GM19324 (cell line): ENCODE data around the gene SUGCT.

ENCODE experiments used
- ATAC-seq: cut with Tn5 transposase; IDR thresholded peaks from one replicate; pipeline ENCODE4 v1.9.1; 2021; ENCODE audit warnings: mild to moderate bottlenecking, moderate library complexity; ENCODE audit not compliant: unreplicated experiment, low FRiP score

SUGCT gene

DNA sequence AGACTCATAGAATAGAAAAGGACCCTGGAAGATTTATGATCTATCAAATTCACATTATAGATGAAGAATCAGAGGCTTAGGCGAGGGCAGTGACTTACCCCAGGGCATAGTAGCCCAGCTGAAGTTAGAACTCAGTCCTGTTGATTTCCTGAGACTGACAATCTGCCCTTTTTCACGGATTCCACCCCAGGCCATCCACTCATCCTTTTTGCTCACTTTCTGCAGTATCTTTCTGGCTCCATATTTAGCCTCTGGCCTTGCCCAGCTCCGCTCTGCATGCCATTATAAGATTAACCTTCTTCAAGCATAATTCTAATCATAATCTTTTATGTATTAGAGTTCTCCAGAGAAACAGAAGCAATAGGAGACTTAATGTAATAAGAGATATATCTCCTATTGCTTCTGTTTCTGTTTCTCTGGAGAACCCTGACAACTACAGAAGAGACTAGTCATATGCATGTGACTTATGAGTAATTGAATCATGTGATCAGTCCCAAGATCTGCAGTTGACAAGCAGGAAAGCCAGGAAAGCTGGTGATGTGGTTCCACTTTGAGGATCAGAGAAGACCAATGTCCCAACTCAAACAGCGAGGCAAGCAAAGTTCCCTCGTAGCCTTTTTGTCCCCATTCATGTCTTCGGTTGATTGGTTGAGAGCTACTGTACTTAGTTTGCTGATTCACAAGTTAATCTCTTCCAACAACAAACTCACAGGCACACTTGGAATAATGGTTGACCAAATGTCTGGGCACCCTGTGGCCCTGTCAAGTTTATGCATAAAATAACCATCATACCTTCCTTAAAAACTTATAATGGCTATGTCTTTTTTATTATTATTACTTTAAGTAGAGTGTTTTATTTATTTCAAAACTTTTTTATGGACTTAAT lies 412.1 kb downstream of the SUGCT start:
- no peak for ATAC-seq

GRCh38 chr7:40549372-40550039 lies 414.7 kb downstream of the SUGCT start:
- ATAC-seq: no peak

DNA sequence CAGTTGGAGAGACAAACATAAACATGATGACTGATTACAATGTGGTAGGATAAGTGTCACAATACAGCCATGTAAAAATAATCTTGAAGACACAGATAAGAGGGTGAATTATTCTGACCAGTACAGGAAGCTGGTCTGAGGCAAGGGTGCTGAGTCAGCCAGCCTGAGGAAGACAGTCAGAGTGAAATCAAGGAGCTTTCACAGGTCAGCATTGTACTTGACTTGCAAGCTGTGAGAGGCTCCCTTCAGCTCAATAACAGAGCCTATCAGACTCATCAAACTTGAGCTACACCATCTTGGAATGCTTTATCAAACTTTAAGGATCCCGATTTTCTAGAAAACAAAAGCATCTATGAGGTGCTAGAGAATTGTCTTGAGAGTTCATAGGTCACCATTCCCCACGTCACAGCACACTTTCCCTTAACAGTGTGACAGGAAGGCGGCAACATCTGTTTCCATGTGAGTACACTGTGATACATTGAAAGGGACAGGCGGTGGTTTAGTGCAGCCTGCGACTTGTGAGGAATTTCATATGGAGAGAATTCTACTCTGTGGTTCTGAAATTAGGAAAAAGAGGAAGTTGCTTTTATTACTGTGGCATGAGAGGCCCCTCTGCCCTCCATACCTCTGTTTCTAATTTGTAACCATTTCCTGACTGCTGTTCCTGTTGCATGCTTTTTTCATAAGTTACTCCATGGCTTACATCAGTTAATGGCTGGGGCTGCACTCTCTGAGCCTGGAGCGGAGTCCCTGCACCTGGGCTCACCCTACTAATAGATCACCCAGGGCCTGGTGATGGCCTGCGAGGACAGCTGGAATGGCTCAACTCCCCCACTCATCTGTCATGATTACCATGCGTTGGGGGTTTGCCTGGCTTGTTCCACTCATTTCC lies 417.1 kb downstream of the SUGCT start:
- ATAC-seq: peak; percentile 53

DNA sequence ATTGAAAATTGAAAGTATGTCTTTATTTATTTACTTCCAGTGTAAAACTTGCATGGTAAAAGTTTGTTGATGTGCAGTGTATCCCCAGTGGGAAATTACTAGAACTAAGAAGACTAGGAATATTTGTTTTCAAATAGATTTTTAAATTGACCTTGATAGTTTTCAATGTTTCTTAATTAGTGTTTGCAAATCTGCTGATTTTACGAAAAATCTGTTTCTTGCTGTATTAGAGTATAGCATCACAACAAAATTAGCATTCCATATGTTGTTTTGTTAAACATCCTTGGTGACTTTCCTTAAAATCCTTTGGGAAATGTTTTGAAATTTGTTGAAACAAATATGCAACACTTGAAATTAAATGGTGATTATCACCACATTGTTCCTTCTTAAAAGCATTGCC lies 425.9 kb downstream of the SUGCT start:
- ATAC-seq: no peak

DNA sequence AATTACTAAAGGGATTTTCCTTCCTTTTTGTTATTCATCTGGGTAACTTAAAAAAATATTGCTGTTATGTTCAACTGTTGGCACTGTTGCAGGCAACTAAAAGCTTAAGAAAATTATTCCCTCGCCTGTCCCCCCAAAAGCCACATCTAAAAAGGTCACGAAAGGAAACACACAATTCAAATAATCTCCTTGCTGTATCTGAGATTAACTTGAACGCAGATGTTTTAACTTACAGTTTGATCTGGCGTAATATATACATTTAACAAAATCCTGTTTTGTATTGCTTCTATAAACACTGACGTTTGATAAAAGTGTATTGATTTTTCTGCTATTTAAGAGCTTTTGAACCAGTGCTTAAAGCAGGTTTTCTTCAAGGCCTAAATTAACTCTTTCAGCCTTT lies 432.1 kb downstream of the SUGCT start:
- ATAC-seq: no peak

DNA sequence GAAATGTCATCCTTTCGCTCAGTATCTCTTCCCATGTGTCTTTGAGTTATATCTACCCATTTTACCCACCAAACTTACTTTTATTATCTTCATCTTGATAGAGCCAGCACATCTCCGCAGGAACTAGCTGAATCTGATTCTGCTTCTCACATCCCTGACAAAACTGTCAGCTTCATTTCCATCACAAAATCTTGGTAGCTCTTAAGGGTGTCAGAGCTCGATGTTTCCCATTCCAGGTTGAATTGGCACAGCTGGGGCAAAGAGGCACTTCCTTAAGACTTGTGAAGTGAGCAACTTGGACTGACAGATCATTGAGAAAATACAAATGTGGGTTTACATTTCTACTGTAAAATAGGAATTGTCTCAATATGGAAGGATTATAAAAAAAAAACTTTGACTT lies 434.5 kb downstream of the SUGCT start:
- no peak for ATAC-seq

- ATAC-seq: no peak
These were observed 435.4 kb downstream of the SUGCT start for GRCh38 chr7:40570223-40570622.

GRCh38 chr7:40571796-40572195 lies 437.0 kb downstream of the SUGCT start:
- ATAC-seq: no peak

- ATAC-seq: no peak
These were observed 438.1 kb downstream of the SUGCT start for GRCh38 chr7:40572810-40573465.

GRCh38 chr7:40579401-40579800 lies 444.6 kb downstream of the SUGCT start:
- ATAC-seq: no peak

DNA sequence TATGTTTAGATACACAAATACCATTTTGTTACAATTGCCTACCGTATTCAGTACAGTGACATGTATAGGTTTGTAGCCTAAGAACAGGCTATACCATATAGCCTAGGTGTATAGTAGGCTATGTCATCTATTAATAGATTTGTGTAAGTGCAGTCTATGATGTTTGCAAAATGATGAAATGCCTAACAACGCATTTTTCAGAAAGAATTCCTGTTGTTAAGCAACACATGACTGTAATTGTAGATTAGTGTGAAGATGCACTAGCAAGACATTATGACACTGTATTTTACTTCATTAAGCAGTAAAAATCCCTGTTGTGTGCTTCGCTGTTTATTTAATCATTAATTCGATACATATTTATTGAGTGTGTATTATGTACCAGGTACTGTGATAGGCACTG lies 446.0 kb downstream of the SUGCT start:
- ATAC-seq: no peak

DNA sequence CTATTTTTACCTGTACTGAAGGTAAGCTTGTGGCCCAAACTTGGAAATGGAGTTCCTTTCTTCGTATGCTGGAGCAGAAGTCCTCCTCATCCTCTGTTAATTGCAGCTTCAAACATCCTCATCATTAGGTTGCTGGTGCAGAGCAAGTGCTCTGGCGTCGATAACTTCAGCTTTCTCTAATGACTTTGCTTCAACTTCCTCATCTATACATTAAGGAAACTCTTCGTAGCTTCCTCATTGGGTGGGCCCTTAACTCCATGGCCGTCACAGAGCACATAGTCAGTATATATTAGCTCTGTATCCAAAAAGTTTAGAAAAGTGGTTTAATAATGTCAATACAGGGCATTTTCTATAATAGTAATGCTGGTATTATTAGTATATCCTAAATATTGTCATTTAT lies 447.7 kb downstream of the SUGCT start:
- no peak for ATAC-seq

DNA sequence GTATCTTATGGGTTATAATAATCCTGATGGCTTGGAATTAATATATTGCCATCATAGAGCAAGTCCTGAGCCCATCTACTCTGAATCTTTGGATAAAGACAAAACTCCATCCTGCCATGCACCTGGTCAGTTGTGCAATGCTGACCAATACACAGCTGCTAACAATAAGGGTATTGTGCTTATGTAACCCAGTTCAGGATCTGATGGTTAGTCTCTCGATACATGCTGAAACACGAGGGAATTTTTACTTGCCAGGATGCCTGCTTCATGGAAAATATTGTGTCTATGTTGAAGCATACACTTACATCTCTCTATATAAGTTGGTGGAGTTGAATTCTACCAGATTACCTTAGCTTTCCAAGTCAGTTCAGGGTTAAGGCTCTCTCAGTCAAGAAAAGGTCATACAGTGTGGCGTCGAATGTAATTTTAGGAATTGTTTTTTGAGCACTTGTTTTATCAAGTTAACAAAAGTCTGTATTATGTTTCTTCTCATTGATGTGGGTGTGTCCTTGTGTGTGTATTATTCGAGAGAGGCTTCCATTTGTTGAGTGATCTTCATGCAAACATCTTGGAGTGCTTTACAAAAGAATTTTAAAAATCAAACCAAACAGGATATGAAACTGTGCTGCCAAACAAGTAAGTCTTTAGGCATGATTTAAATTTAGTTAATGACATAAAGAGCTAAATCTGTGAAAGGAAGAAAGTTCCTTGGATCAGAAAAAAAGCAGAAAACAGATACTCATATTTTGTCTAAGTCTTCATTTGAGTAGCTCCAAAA lies 449.1 kb downstream of the SUGCT start:
- ATAC-seq: no peak

DNA sequence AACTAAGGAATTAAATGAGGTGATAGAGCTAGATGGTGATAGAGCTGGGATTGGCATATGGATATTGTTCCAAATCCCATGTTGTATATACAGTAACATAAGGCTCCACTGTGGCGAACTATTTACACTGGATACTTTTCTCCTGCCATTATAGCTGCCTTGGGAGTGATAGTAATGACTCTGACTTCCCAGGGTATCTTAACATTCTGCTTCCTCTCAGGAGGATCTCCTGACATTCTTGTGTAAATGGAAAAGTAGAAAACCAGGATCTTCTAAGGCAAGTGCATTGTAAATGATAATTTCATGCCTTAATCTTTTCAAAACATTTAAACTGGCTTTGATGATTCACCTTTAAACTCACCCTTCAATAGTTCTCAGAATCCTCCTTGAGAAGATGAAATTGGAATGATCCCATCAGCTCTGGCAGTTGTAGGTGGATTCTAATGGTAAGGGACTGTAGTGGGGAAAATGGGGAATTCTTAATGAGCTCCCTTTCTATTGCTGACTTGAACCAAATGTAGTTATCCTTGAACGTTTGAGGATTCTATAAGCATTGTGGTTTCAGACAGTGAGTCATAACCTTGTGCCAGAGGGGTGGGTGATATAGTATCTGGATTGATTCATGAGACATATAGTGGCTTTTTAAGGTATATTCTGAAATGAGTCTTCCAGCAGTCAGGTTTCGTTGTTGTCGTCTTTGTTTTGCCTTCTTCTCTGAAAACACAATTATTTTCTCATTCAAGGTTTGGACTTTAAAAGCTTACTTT lies 450.0 kb downstream of the SUGCT start:
- ATAC-seq: no peak

DNA sequence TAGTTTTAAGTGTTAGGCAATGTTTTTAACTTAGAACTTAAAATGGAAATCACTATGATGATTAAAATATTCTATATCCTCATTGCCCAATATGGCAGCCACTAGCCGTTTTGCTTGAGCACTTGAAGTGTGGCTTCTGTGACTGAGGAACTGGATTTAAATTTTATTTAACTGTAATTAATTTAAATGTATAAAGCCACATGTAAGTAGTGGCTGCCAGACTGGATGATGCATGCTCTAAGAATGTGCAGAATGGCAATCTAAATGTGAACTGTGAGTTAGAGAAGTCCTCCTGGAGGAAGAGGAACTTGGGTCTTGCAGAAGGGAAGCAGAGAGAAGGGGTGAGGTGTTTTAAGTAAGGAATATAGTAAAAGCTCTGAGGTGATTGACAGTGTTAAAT lies 451.4 kb downstream of the SUGCT start:
- ATAC-seq: no peak

GRCh38 chr7:40587419-40587818 lies 452.6 kb downstream of the SUGCT start:
- no peak for ATAC-seq

DNA sequence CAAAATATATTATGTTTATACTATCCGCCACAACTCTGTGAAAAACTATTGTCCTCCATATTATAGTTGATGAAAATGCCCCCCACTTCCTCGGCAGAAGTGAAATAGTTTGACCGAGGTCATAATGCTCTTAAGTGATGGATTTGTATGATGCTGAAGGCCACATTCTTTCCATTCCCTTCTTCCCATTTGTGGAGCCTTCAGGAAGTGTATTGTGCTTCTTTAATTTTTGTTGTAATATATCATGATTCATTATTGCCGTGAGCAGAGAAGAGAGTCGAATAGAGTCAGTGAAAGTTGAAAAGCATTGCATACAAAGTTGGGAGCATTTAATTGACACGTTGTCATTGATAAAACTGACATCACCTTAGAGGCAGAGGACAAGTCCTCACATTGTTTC lies 460.3 kb downstream of the SUGCT start:
- ATAC-seq: no peak

DNA sequence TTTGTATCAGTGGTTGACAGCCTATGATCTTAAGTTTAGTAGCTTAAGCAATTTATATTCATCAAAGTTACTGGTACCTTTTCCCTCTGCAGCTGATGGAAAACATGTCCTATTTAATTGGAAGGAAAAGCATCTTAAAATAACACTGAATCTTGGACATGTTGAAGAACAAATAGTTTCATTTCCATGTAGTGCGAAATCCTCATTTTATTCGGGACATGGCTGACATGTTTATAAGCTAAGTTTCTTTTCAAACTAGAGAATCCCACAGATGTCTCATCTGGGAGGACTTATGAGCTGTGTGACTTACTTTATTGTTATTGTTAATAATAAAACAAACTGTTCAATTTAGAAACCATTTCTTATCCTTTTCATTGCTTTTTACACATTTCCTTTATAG lies 461.0 kb downstream of the SUGCT start:
- ATAC-seq: no peak

DNA sequence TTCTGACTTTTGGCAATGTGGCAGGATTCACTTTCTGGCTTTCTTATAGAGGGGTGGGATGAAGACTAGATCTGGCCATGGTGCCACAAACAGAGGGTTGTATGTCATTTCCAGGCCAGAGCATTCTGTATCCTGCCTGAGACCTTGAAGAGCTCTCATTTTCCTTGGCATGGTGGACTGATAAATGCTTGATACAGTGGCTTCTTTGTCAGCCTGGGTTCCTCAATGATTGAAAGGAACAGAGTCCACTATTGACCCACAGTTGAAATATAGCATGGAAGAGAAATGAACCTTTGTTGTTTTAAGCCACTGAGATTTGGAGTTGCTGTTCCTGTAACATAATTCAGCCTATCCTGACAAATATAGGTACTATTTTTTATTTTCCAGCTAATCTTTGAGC lies 462.7 kb downstream of the SUGCT start:
- ATAC-seq: no peak
